H1 (cell line): ENCODE measurements around the gene ACOT9. TPM values are rescaled to one million over a fixed set of nuclear protein-coding genes. Genes with fewer than 3 reads are reported as not detected.

Experiments used
- CTCF ChIA-PET: fragments of 300-600 bp; sonication (Branson Sonifier 250); formaldehyde crosslinking; loops from one replicate; lab custom pipeline; 2021; ENCODE audit not compliant: partially characterized antibody; lab: Charles Lee
- POLR2A ChIA-PET: fragments of 300-600 bp; sonication (Branson Sonifier 250); formaldehyde crosslinking; loops from one replicate; lab custom pipeline; 2021; ENCODE audit warnings: inconsistent platforms; ENCODE audit not compliant: partially characterized antibody; lab: Charles Lee
- DNase-seq, 2 experiments: peaks; one replicate each; pipeline versions ENCODE4 v3.0.0 to v3.0.0-alpha.2; 2010 to 2022; ENCODE audit warnings: low spot score in 2 of 2, low read depth in 1 of 2, mixed read lengths in 1 of 2
- FAIRE-seq: peaks from 2 replicates; lab custom pipeline; 2011; peaks lifted over from hg19 to GRCh38; lab: Jason Lieb, UNC
- H2AFZ ChIP-seq: 2 replicates; pipeline ENCODE4 v1.8.1; 2012; ENCODE audit warnings: low read length, inconsistent platforms
- H2AK5ac ChIP-seq: 2 replicates; pipeline ENCODE4 v1.6.1; 2013; ENCODE audit warnings: low read depth, low read length
- H2BK120ac ChIP-seq: replicated peaks from 2 replicates; pipeline ENCODE3; 2013; ENCODE audit warnings: low read depth, low read length, inconsistent platforms
- H2BK12ac ChIP-seq: 2 replicates; pipeline ENCODE4 v1.6.1; 2013; ENCODE audit warnings: low read depth, low read length
- H2BK15ac ChIP-seq: 2 replicates; pipeline ENCODE4 v1.6.1; 2013; ENCODE audit warnings: low read length
- H2BK20ac ChIP-seq: 2 replicates; pipeline ENCODE4 v1.6.1; 2013; ENCODE audit warnings: low read length
- H2BK5ac ChIP-seq: 2 replicates; pipeline ENCODE4 v1.6.1; 2013; ENCODE audit warnings: low read depth, low read length
- H3K14ac ChIP-seq: 2 replicates; pipeline ENCODE4 v1.6.1; 2013; ENCODE audit warnings: inconsistent platforms; ENCODE audit not compliant: insufficient read length
- H3K18ac ChIP-seq: 2 replicates; pipeline ENCODE4 v1.6.1; 2013; ENCODE audit warnings: low read length; ENCODE audit errors: extremely low read depth
- H3K23ac ChIP-seq: 2 replicates; pipeline ENCODE4 v1.6.1; 2013; ENCODE audit warnings: inconsistent platforms; ENCODE audit not compliant: insufficient read length
- H3K23me2 ChIP-seq: 2 replicates; pipeline ENCODE4 v1.6.1; 2013; ENCODE audit warnings: low read depth, low read length
- H3K27ac ChIP-seq: 2 replicates; pipeline ENCODE4 v1.6.1; 2011; ENCODE audit warnings: low read depth, low read length, inconsistent platforms
- H3K27me3 ChIP-seq, 4 experiments: replicated peaks in 1 of 4; 1 replicate in 1 of 4; 2 replicates in 3 of 4; pipeline versions ENCODE4 v1.6.1 to v1.8.1; 2011 to 2013; ENCODE audit warnings: low read length in 3 of 4, mild to moderate bottlenecking in 3 of 4, inconsistent platforms in 2 of 4, mixed read lengths in 2 of 4, moderate library complexity in 1 of 4; ENCODE audit not compliant: control insufficient read depth in 3 of 4, insufficient read depth in 3 of 4; ENCODE audit errors: extremely low read depth in 1 of 4
- H3K36me3 ChIP-seq, 4 experiments: 2 replicates each; pipeline versions ENCODE4 v1.6.1 to v1.8.1; 2011 to 2013; ENCODE audit warnings: mild to moderate bottlenecking in 4 of 4, low read length in 3 of 4, moderate library complexity in 2 of 4, control low read depth in 1 of 4, inconsistent platforms in 1 of 4; ENCODE audit not compliant: insufficient read depth in 4 of 4, control insufficient read depth in 2 of 4
- H3K4ac ChIP-seq: replicated peaks from 2 replicates; pipeline ENCODE3; 2013; ENCODE audit warnings: low read length, low read depth, mixed read lengths, inconsistent platforms; ENCODE audit not compliant: insufficient read length
- H3K4me1 ChIP-seq, 4 experiments: replicated peaks in 1 of 4; 1 replicate in 1 of 4; 2 replicates in 3 of 4; pipeline versions ENCODE4 v1.6.1 to v1.8.1; 2011 to 2013; ENCODE audit warnings: low read length in 3 of 4, inconsistent platforms in 2 of 4, mixed read lengths in 1 of 4; ENCODE audit not compliant: insufficient read depth in 4 of 4, control insufficient read depth in 3 of 4
- H3K4me2 ChIP-seq, 2 experiments: 2 replicates each; pipeline versions ENCODE4 v1.6.1 to v1.8.1; 2011 to 2013; ENCODE audit warnings: low read depth in 2 of 2, low read length in 2 of 2, control low read depth in 1 of 2, inconsistent platforms in 1 of 2, mild to moderate bottlenecking in 1 of 2; ENCODE audit not compliant: insufficient read depth in 1 of 2
- H3K4me3 ChIP-seq, 4 experiments: fragments of 200-600, 300-600 bp in 1 of 4; sonication (generic), shearing (Covaris generic), sonication (Bioruptor Twin) in 1 of 4; 2 replicates each; pipeline versions ENCODE4 v1.5.1 to v1.8.1; 2011 to 2016; ENCODE audit warnings: low read length in 4 of 4, low read depth in 3 of 4, control low read depth in 2 of 4, inconsistent platforms in 2 of 4, mild to moderate bottlenecking in 2 of 4, mixed read lengths in 1 of 4, moderate library complexity in 1 of 4; ENCODE audit not compliant: insufficient read depth in 2 of 4; ENCODE audit errors: extremely low read depth in 1 of 4
- H3K56ac ChIP-seq: replicated peaks from 2 replicates; pipeline ENCODE3; 2013; ENCODE audit warnings: low read depth, mild to moderate bottlenecking, mixed read lengths, low read length, inconsistent platforms; ENCODE audit not compliant: insufficient read length
- H3K79me1 ChIP-seq: 2 replicates; pipeline ENCODE4 v1.6.1; 2013; ENCODE audit warnings: low read depth, low read length, control low read depth
- H3K79me2 ChIP-seq, 2 experiments: 2 replicates each; pipeline versions ENCODE4 v1.6.1 to v1.8.1; 2012 to 2013; ENCODE audit warnings: low read length in 2 of 2, mild to moderate bottlenecking in 2 of 2, inconsistent platforms in 1 of 2; ENCODE audit not compliant: insufficient read depth in 2 of 2, control insufficient read depth in 1 of 2
- H3K9ac ChIP-seq, 4 experiments: replicated peaks in 1 of 4; 1 replicate in 1 of 4; 2 replicates in 3 of 4; pipeline versions ENCODE4 v1.6.1 to v1.8.1; 2011 to 2013; ENCODE audit warnings: low read depth in 3 of 4, low read length in 3 of 4, control low read depth in 2 of 4, mild to moderate bottlenecking in 2 of 4, moderate library complexity in 2 of 4, inconsistent platforms in 1 of 4; ENCODE audit errors: extremely low read depth in 1 of 4
- H3K9me3 ChIP-seq, 2 experiments: 2 replicates each; pipeline versions ENCODE4 v1.6.1 to v1.8.1; 2012 to 2013; ENCODE audit warnings: mild to moderate bottlenecking in 2 of 2, moderate library complexity in 2 of 2, control low read depth in 1 of 2, inconsistent platforms in 1 of 2, low read depth in 1 of 2, low read length in 1 of 2, mixed read lengths in 1 of 2; ENCODE audit not compliant: insufficient read depth in 2 of 2
- H4K20me1 ChIP-seq, 2 experiments: replicated peaks in 1 of 2; 2 replicates each; pipeline versions ENCODE3 to v1.8.1; 2011 to 2013; ENCODE audit warnings: inconsistent platforms in 2 of 2, low read length in 2 of 2, mild to moderate bottlenecking in 1 of 2; ENCODE audit not compliant: insufficient read depth in 2 of 2, control insufficient read depth in 1 of 2
- H4K5ac ChIP-seq: 2 replicates; pipeline ENCODE4 v1.6.1; 2013; ENCODE audit warnings: low read length, low read depth, mixed read lengths, inconsistent platforms; ENCODE audit not compliant: insufficient read length
- H4K8ac ChIP-seq: 2 replicates; pipeline ENCODE4 v1.8.0; 2013; ENCODE audit warnings: mild to moderate bottlenecking, moderate library complexity, low read length, inconsistent platforms; ENCODE audit not compliant: insufficient read depth; ENCODE audit errors: extremely low read depth
- H4K91ac ChIP-seq: replicated peaks from 2 replicates; pipeline ENCODE3; 2013; ENCODE audit warnings: low read length, mixed read lengths, inconsistent platforms; ENCODE audit not compliant: insufficient read length
- ATF3 ChIP-seq: IDR thresholded peaks from 2 replicates; pipeline ENCODE4 v1.6.1; 2011; ENCODE audit warnings: low read depth, mild to moderate bottlenecking, low read length; ENCODE audit not compliant: insufficient read depth
- BACH1 ChIP-seq: IDR thresholded peaks from 2 replicates; pipeline ENCODE4 v1.6.1; 2012; ENCODE audit warnings: low read length, improper control_type of control experiment
- CHD2 ChIP-seq: IDR thresholded peaks from 2 replicates; pipeline ENCODE4 v1.6.1; 2012; ENCODE audit warnings: low read length, improper control_type of control experiment
- EGR1 ChIP-seq: IDR thresholded peaks from 2 replicates; pipeline ENCODE4 v1.6.1; 2011; ENCODE audit warnings: low read depth, low read length, borderline replicate concordance
- GTF2F1 ChIP-seq: IDR thresholded peaks from 2 replicates; pipeline ENCODE4 v1.6.1; 2012; ENCODE audit warnings: low read depth, low read length, improper control_type of control experiment, borderline replicate concordance
- JUN ChIP-seq: IDR thresholded peaks from 2 replicates; pipeline ENCODE4 v1.6.1; 2011; ENCODE audit warnings: low read depth, mild to moderate bottlenecking, improper control_type of control experiment, low read length
- WGBS, 2 experiments: shearing (Covaris generic) in 1 of 2; methylation state at CpG; one replicate each; pipeline versions ENCODE4 v1.1.6 to v1.1.7; 2013 to 2015; ENCODE audit warnings: low lambda C conversion rate in 2 of 2, mixed read lengths in 2 of 2, inconsistent platforms in 1 of 2, low coverage in 1 of 2, missing lambda C conversion rate in 1 of 2; ENCODE audit not compliant: insufficient replicate concordance in 2 of 2, insufficient coverage in 1 of 2, insufficient read length in 1 of 2; ENCODE audit errors: extremely low coverage in 1 of 2, missing lambda C conversion rate in 1 of 2; 5-methylcytosine and 5-hydroxymethylcytosine counted together
- polyA plus RNA-seq, 7 experiments: library from polyadenylated mRNA; depleted of rRNA in 3 of 7; stranded (reverse) in 5 of 7; unstranded in 2 of 7; fragments of >200 nt in 5 of 7; fragments of 200-250 nt in 2 of 7; gene quantifications; 1 replicate in 5 of 7; 2 replicates in 1 of 7; 4 replicates in 1 of 7; pipeline versions ENCODE4 v1.2.1 to v1.2.3, GENCODE V29; 2011 to 2013; ENCODE audit warnings: missing spikeins in 2 of 7, mixed read lengths in 2 of 7
- total RNA-seq: library from RNA; stranded (reverse); fragmentation: NEBNext Ultra II Directional; extraction: Animal tissue kit (Norgen Biotek cat#: 25700); gene quantifications from 2 replicates; pipeline ENCODE4 v1.2.1, GENCODE V29; 2021

ACOT9 gene
- total and polyA plus RNA-seq, 2 of the 8 experiments (the other 6 are each of a cell fraction or from before 2014, with no cell fraction given), result 20.7 to 39.5 TPM

GRCh38 chrX:23773601-23774175 lies 30.6 kb upstream of the ACOT9 start:
- no peaks in the 10 kb centered on the region for H3K23me2 ChIP-seq
- H3K4me1 ChIP-seq, result no peaks in the 10 kb centered on the region
- TF ChIP-seq EGR1, result no peak
- TF ChIP-seq JUN, result no peak
- TF ChIP-seq BACH1, result no peak
- no peak for TF ChIP-seq CHD2
- no peak for TF ChIP-seq GTF2F1
- TF ChIP-seq ATF3, result no peak
- TF ChIP-seq, all 59 proteins: peak for 0
- Histone ChIP-seq H2BK15ac (no peak overlapping the region), H3K56ac (no peak overlapping the region), H3K18ac (no peak overlapping the region), H4K20me1 (no peaks in the 10 kb centered on the region), H3K79me2 (no peaks in the 10 kb centered on the region), H3K14ac (no peak overlapping the region), H2AK5ac (no peak overlapping the region), H3K27ac (no peak overlapping the region), H3K9ac (no peak overlapping the region), H3K9me3 (no peaks in the 10 kb centered on the region), H2BK120ac (no peak overlapping the region), H2BK20ac (no peak overlapping the region), H2BK5ac (no peak overlapping the region), H3K27me3 (no peaks in the 10 kb centered on the region), H3K4me2 (no peak overlapping the region), H3K79me1 (no peaks in the 10 kb centered on the region), H4K5ac (no peak overlapping the region), H4K91ac (no peak overlapping the region), H3K4me3 (no peak overlapping the region), H4K8ac (no peak overlapping the region), H3K4ac (no peak overlapping the region), H2AFZ (no peak overlapping the region), H2BK12ac (no peak overlapping the region), H3K36me3 (no peaks in the 10 kb centered on the region), H3K23ac (no peak overlapping the region)
- ChIA-PET CTCF (interaction anchor here (1.6 kb wide), 1 partner anchor 9 kb away, joined by 5 read pairs; the partner anchor contains the start of gene SAT1), POLR2A (no interaction called here)
- WGBS, 2 experiments, result 100% methylated on average over 2 of the region's 3 CpGs; no CpG with 5 or more reads in 1 of the 2 experiments
- DNase-seq (no peak), FAIRE-seq (no peak)
